ENCODE results near the gene IRAG1.

IRAG1 gene

DNA sequence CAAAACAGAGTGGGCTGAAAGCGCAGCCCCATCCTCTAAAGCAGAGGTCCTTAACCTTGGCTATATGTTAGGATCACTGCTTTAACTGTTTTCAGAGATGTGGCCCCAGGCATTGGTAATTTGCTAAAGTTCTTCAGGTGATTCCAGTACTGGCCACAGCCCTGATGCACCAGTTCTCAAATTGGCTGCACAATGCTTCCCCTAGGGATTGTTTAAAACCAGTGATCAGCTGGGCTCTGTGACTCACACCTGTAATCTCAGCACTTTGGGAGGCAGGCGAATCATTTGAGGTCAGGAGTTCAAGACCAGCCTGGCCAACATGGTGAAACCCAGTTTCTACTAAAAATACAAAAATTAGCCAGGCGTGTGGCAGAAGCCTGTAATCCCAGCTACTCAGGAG lies 8.4 kb upstream of the IRAG1 start:
- H3K27ac ChIP-seq = no peak overlapping the region
- TF ChIP-seq ZFX (IDR thresholded peaks at IDR 0.05; ENCODE audit: borderline replicate concordance) (no peak), CTCF (IDR thresholded peaks at IDR 0.05) (no peak)

GRCh38 chr11:10699072-10699471 lies 5.5 kb upstream of the IRAG1 start:
- no peak overlapping the region for H3K27ac ChIP-seq
- no peak for TF ChIP-seq CTCF (IDR thresholded peaks at IDR 0.05)
- no peak for TF ChIP-seq ZFX (IDR thresholded peaks at IDR 0.05; ENCODE audit: borderline replicate concordance)

- no peak for TF ChIP-seq CTCF (IDR thresholded peaks at IDR 0.05)
- TF ChIP-seq ZFX (IDR thresholded peaks at IDR 0.05; ENCODE audit: borderline replicate concordance) = no peak
- H3K27ac ChIP-seq = no peak overlapping the region
Measured at GRCh38 chr11:10697323-10697620, 3.7 kb upstream of the IRAG1 start.

- no peak overlapping the region for H3K27ac ChIP-seq
- TF ChIP-seq ZFX (IDR thresholded peaks at IDR 0.05; ENCODE audit: borderline replicate concordance) (no peak), CTCF (IDR thresholded peaks at IDR 0.05) (no peak)
Measured at GRCh38 chr11:10696468-10697322, 3.1 kb upstream of the IRAG1 start.

GRCh38 chr11:10695833-10696232 lies 2.3 kb upstream of the IRAG1 start:
- TF ChIP-seq ZFX (IDR thresholded peaks at IDR 0.05; ENCODE audit: borderline replicate concordance) (no peak), CTCF (IDR thresholded peaks at IDR 0.05) (no peak)
- no peak overlapping the region for H3K27ac ChIP-seq

GRCh38 chr11:10694486-10695239 lies 1.1 kb upstream of the IRAG1 start:
- TF ChIP-seq ZFX (IDR thresholded peaks at IDR 0.05; ENCODE audit: borderline replicate concordance) = no peak
- no peak for TF ChIP-seq CTCF (IDR thresholded peaks at IDR 0.05)
- no peak overlapping the region for H3K27ac ChIP-seq

DNA sequence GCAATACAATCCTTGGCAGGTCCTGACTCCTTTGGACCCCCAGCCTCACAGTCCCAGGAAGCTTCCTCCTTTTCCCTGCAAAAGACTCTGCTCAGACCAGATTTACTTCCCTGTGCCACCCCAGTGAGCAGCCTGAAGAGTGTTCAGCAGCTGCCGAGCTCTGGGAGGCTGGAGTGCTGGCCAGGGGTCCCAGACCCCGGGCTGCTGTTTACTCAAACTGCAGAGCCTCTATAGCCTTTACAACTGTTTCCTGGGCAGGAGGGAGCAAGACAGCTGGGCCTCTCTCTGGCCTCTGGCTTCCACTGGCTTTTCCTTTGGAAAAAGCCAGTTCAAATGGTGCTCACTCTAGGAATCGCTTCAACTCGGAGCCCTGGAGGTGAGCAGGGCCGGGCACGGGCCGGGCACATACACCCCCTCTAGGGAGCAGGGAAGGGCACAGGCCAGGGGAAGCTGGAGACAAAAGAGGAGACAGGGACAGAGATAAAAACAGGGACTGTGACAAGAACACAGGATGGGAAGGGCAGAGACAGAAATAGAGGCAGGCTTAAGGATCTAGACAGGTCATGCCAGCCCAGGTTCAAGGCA lies 932 bp downstream of the IRAG1 start:
- TF ChIP-seq CTCF (IDR thresholded peaks at IDR 0.05) = no peak
- no peak for TF ChIP-seq ZFX (IDR thresholded peaks at IDR 0.05; ENCODE audit: borderline replicate concordance)
- no peak overlapping the region for H3K27ac ChIP-seq
